Gastroesophageal sphincter (tissue), 3 donors: Measurements from ENCODE around the gene GPR141.

Source experiments
- CTCF ChIP-seq, 4 experiments: fragments of 200-600 bp in 2 of 4; fragments of 450-650 bp in 2 of 4; sonication (generic) in 1 of 4; IDR thresholded peaks; one replicate each; pipeline ENCODE4 v1.5.1; 2017 to 2019; ENCODE audit warnings: antibody characterized with exemption in 4 of 4, mild to moderate bottlenecking in 2 of 4, moderate library complexity in 2 of 4
- EP300 ChIP-seq: sonication (generic); formaldehyde crosslinking; IDR thresholded peaks from one replicate; pipeline ENCODE4 v1.6.1; 2017; ENCODE audit warnings: antibody characterized with exemption, mild to moderate bottlenecking
- POLR2A ChIP-seq, 2 donors: fragments of 450-650 bp; IDR thresholded peaks; one replicate each; pipeline ENCODE4 v1.6.1; 2017; ENCODE audit warnings: antibody characterized with exemption in 2 of 2, mild to moderate bottlenecking in 2 of 2, moderate library complexity in 1 of 2

- no peak for TF ChIP-seq POLR2A (IDR thresholded peaks at IDR 0.05)
- TF ChIP-seq CTCF (IDR thresholded peaks at IDR 0.05), result no peak
- no peak for TF ChIP-seq EP300
These were observed 97.6 kb downstream of the GPR141 start for GRCh38 chr7:37781156-37781555.
